HepG2 (cell line): ENCODE data around the gene IFT27. TPM values are rescaled to one million over a fixed set of nuclear protein-coding genes. Genes with fewer than 3 reads are reported as not detected.

Experiments
- ATAC-seq: fragments of 200-7000 bp; cut with Tn5 transposase; 3 replicates; pipeline ENCODE4 v1.9.1; 2020; ENCODE audit warnings: mild to moderate bottlenecking, moderate library complexity
- BruUV-seq: library from RNA; stranded (reverse); fragments of 400-500 nt; replicated peaks from 2 replicates; lab custom pipeline; 2021; lab: Mats Ljungman, UMichigan
- CTCF ChIA-PET: fragments of 300-600 bp; formaldehyde crosslinking; extraction: SDS; loops from one replicate; lab custom pipeline; 2021; ENCODE audit warnings: low total read pairs, inconsistent platforms, low intra/inter-chr PET ratio; lab: Yijun Ruan, JAX
- POLR2A ChIA-PET: fragments of 350-600 bp; sonication (Branson Sonifier 250); formaldehyde crosslinking; loops from one replicate; lab custom pipeline; 2020; ENCODE audit warnings: antibody characterized with exemption, inconsistent platforms; lab: Yijun Ruan, JAX
- DNase-seq: peaks from one replicate; pipeline ENCODE4 v3.0.0-alpha.2; 2015; ENCODE audit warnings: low spot score
- FAIRE-seq: peaks from 3 replicates; lab custom pipeline; 2011; peaks lifted over from hg19 to GRCh38; lab: Jason Lieb, UNC
- H2AFZ ChIP-seq: one replicate; pipeline ENCODE4 v1.6.1; 2011; ENCODE audit warnings: low read length, inconsistent platforms
- H3K27ac ChIP-seq: fragments of 300-600 bp; 3 replicates; pipeline ENCODE4 v1.8.0; 2011; ENCODE audit warnings: mixed run types, mild to moderate bottlenecking, mixed read lengths, low read length, inconsistent platforms; ENCODE audit not compliant: insufficient read depth; ENCODE audit errors: extremely low read length
- H3K27me3 ChIP-seq, 2 experiments: fragments of 200-600 bp in 1 of 2; 2 replicates in 1 of 2; 3 replicates in 1 of 2; pipeline versions ENCODE4 v1.6.0 to v1.8.0; 2011; ENCODE audit warnings: low read length in 2 of 2, mild to moderate bottlenecking in 2 of 2, moderate library complexity in 2 of 2, inconsistent platforms in 1 of 2; ENCODE audit not compliant: insufficient read depth in 2 of 2, control insufficient read depth in 1 of 2
- H3K36me3 ChIP-seq, 2 experiments: fragments of 200-600 bp in 1 of 2; replicated peaks in 1 of 2; 2 replicates in 1 of 2; 3 replicates in 1 of 2; pipeline versions ENCODE4 v1.5.1 to v1.8.0; 2011; ENCODE audit warnings: low read length in 2 of 2, inconsistent platforms in 1 of 2; ENCODE audit not compliant: insufficient read depth in 2 of 2, control insufficient read depth in 1 of 2
- H3K4me1 ChIP-seq: 2 replicates; pipeline ENCODE4 v1.5.1; 2012; ENCODE audit warnings: low read length, inconsistent platforms; ENCODE audit not compliant: insufficient read depth
- H3K4me2 ChIP-seq: 2 replicates; pipeline ENCODE4 v1.6.0; 2011; ENCODE audit warnings: low read depth, low read length, inconsistent platforms
- H3K4me3 ChIP-seq, 3 experiments: fragments of 200-600 bp in 1 of 3; sonication (generic), shearing (Covaris generic) in 1 of 3; replicated peaks in 1 of 3; 2 replicates each; pipeline ENCODE4 v1.5.1; 2011 to 2016; ENCODE audit warnings: low read length in 3 of 3, inconsistent platforms in 2 of 3, low read depth in 2 of 3, mild to moderate bottlenecking in 2 of 3, control low read depth in 1 of 3, mixed read lengths in 1 of 3; ENCODE audit not compliant: insufficient read depth in 1 of 3
- H3K79me2 ChIP-seq: one replicate; pipeline ENCODE4 v1.6.1; 2011; ENCODE audit warnings: low read length, inconsistent platforms; ENCODE audit not compliant: insufficient read depth
- H3K9ac ChIP-seq: 2 replicates; pipeline ENCODE4 v1.6.0; 2011; ENCODE audit warnings: mild to moderate bottlenecking, low read depth, low read length, inconsistent platforms; ENCODE audit not compliant: insufficient read depth
- H3K9me3 ChIP-seq: 2 replicates; pipeline ENCODE4 v1.5.1; 2012; ENCODE audit warnings: mild to moderate bottlenecking, low read length
- H4K20me1 ChIP-seq: 2 replicates; pipeline ENCODE4 v1.6.0; 2011; ENCODE audit warnings: inconsistent platforms, mild to moderate bottlenecking, low read length, moderate library complexity; ENCODE audit not compliant: insufficient read depth
- CSRNP2 ChIP-seq: sonication (generic); formaldehyde crosslinking; conservative IDR thresholded peaks from 2 replicates; pipeline ENCODE4 v1.8.0; 2022; ENCODE audit warnings: low read depth, missing genetic modification reagents
- JUN ChIP-seq: sonication (generic); formaldehyde crosslinking; IDR thresholded peaks from 2 replicates; pipeline ENCODE4 v1.4.0; 2020; ENCODE audit warnings: mild to moderate bottlenecking, missing genetic modification reagents
- NFKB2 ChIP-seq: sonication (generic); formaldehyde crosslinking; IDR thresholded peaks from 2 replicates; pipeline ENCODE4 v1.4.0; 2020; ENCODE audit warnings: missing genetic modification reagents, borderline replicate concordance
- TFDP1 ChIP-seq: IDR thresholded peaks from 2 replicates; pipeline ENCODE4 v1.6.1; 2016; ENCODE audit warnings: missing compliant biosample characterization, missing genetic modification reagents, borderline replicate concordance
- ZFP82 ChIP-seq: sonication (generic); formaldehyde crosslinking; IDR thresholded peaks from 2 replicates; pipeline ENCODE4 v1.5.1; 2020; ENCODE audit warnings: mild to moderate bottlenecking, missing genetic modification reagents, borderline replicate concordance
- ZNF33A ChIP-seq: sonication (generic); formaldehyde crosslinking; IDR thresholded peaks from 2 replicates; pipeline ENCODE4 v1.5.1; 2020; ENCODE audit warnings: missing genetic modification reagents, mild to moderate bottlenecking, moderate library complexity, borderline replicate concordance
- ZNF44 ChIP-seq: sonication (generic); formaldehyde crosslinking; IDR thresholded peaks from 2 replicates; pipeline ENCODE4 v1.5.1; 2020; ENCODE audit warnings: mild to moderate bottlenecking, missing genetic modification reagents
- WGBS: methylation state at CpG from one replicate; pipeline ENCODE4 v1.1.6; 2017; ENCODE audit warnings: low lambda C conversion rate; 5-methylcytosine and 5-hydroxymethylcytosine counted together
- in situ Hi-C: cut with HindIII; loops from 2 replicates; pipeline ENCODE4 v1.10.0; 2017; ENCODE audit warnings: low pct_unique_long_range_greater_than_20kb; ENCODE audit not compliant: extremely low pct_ligation_motif_present
- intact Hi-C: fragments of 100-400 bp; cut with micrococcal nuclease; formaldehyde crosslinking; loops from one replicate; pipeline ENCODE4 v1.10.0; 2022; ENCODE audit not compliant: unreplicated experiment
- polyA plus RNA-seq, 8 experiments: library from polyadenylated mRNA; depleted of rRNA in 3 of 8; stranded (reverse) in 7 of 8; unstranded in 1 of 8; fragments of >200 nt; fragmentation: Illumina TruSeq in 4 of 8; extraction: Trizol in 4 of 8; gene quantifications; 2 replicates each; pipeline versions ENCODE4 v1.2.1 to v1.2.3, GENCODE V29; 2011 to 2016; ENCODE audit warnings: low read depth in 4 of 8, missing spikeins in 1 of 8, mixed read lengths in 1 of 8; ENCODE audit not compliant: insufficient read depth in 1 of 8
- total RNA-seq, 5 experiments: library from RNA; depleted of rRNA; stranded (reverse); fragments of >200 nt; fragmentation: Illumina TruSeq; extraction: Trizol; gene quantifications; 2 replicates each; pipeline ENCODE4 v1.2.3, GENCODE V29; 2016; ENCODE audit warnings: low read depth in 1 of 5
- TF ChIP-seq, protein P1 (sequence below), 2 experiments: sonication (generic) in 1 of 2; formaldehyde crosslinking in 1 of 2; IDR thresholded peaks; 2 replicates each; pipeline versions ENCODE4 v1.4.0 to v1.6.1; 2018 to 2020; ENCODE audit warnings: missing genetic modification reagents in 2 of 2, borderline replicate concordance in 1 of 2, low read depth in 1 of 2, mild to moderate bottlenecking in 1 of 2, missing biosample characterization in 1 of 2

The IFT27 gene
- total and polyA plus RNA-seq, 2 of the 13 experiments (the other 11 are each of a cell fraction or from before 2014, with no cell fraction given): 0.25 to 0.33 TPM

DNA sequence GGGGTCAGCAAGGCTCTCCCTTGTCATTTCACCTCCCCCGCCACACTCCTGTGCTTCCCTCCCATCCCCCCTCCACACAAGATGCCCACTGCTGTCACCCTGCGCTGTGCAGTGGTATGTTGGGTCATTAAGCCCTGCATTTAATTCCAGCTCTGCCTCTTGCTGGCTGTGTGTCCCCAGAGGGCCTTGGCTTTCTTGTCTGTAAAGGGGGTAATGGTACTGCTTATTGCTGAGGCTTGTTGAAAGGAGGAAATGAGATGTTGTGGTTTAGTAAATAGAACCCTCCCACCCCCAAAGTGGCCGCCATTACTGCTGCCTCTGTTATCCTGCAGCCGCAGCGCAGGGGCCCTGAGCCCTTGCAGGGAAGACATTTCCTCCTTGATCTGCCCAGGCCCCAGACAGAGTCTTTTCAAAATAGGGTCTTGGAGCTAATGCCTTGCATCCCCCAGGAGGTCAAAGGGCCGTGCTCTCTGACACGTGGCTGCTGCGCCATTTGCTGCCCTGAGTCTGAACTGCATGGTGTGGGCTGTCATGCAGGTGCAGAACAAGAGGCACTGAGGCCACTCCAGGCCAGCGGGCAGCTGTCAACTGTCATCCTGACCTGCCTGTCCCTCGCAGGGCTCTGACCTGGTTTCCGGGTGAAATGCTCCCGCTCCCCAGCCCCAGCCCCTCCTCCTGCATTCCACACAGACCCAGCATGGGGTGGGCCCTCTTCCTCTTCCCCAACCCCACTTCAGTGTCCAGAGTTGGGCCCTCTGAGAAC, 22.2 kb upstream of the IFT27 start:
- Histone ChIP-seq H3K4me3 (no peak overlapping the region), H4K20me1 (no peaks in the 10 kb centered on the region), H3K4me2 (no peak overlapping the region), H3K9me3 (no peaks in the 10 kb centered on the region), H3K27ac (no peak overlapping the region), H3K36me3 (no peaks in the 10 kb centered on the region), H3K79me2 (no peaks in the 10 kb centered on the region), H3K9ac (no peak overlapping the region), H3K4me1 (no peaks in the 10 kb centered on the region), H3K27me3 (peaks cover 0 to 25% of the 10 kb centered on the region in 2 experiments; a peak in 3 of 5 replicates), H2AFZ (no peak overlapping the region)
- BruUV-seq: no TSS peak
- FAIRE-seq (no peak), ATAC-seq (no peak), DNase-seq (no peak)
- 42% methylated on average over 7 of the region's 12 CpGs for WGBS
- TF ChIP-seq ZFP82 (CRISPR knock-in tag): no peak
- no peak for TF ChIP-seq ZNF33A (CRISPR knock-in tag)
- no peak for TF ChIP-seq TFDP1 (CRISPR knock-in tag)
- TF ChIP-seq JUN (CRISPR knock-in tag): no peak
- TF ChIP-seq, protein P1, sequence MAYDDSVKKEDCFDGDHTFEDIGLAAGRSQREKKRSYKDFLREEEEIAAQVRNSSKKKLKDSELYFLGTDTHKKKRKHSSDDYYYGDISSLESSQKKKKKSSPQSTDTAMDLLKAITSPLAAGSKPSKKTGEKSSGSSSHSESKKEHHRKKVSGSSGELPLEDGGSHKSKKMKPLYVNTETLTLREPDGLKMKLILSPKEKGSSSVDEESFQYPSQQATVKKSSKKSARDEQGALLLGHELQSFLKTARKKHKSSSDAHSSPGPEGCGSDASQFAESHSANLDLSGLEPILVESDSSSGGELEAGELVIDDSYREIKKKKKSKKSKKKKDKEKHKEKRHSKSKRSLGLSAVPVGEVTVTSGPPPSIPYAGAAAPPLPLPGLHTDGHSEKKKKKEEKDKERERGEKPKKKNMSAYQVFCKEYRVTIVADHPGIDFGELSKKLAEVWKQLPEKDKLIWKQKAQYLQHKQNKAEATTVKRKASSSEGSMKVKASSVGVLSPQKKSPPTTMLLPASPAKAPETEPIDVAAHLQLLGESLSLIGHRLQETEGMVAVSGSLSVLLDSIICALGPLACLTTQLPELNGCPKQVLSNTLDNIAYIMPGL (CRISPR knock-in tag; IDR thresholded peaks at IDR 0.05; ENCODE audit: borderline replicate concordance in 1 of 2, low read depth in 1 of 2): no peak
- no peak for TF ChIP-seq ZNF44
- TF ChIP-seq CSRNP2: no peak
- TF ChIP-seq NFKB2: no peak
- in situ Hi-C loops: no loop called here
- ChIA-PET CTCF (no interaction called here), POLR2A (no interaction called here)
- intact Hi-C loops: no loop called here
